B cell (primary cell): ENCODE data around the gene PDLIM5. TPM values are rescaled to one million over a fixed set of nuclear protein-coding genes. Genes with fewer than 3 reads are reported as not detected.

Source experiments
- ATAC-seq: fragments of 200-7000 bp; cut with Tn5 transposase; one replicate; pipeline ENCODE4 v1.10.0; 2021; ENCODE audit warnings: low read depth, mild to moderate bottlenecking, moderate number of reproducible peaks, moderate library complexity
- CTCF ChIA-PET: fragments of 350-600 bp; sonication (Branson Sonifier 250); formaldehyde crosslinking; loops from one replicate; lab custom pipeline; 2021; ENCODE audit warnings: antibody characterized with exemption, inconsistent platforms; lab: Charles Lee
- POLR2A ChIA-PET: fragments of 350-600 bp; sonication (Branson Sonifier 250); formaldehyde crosslinking; loops from one replicate; lab custom pipeline; 2021; ENCODE audit warnings: antibody characterized with exemption; lab: Charles Lee
- DNase-seq: peaks from one replicate; pipeline ENCODE4 v3.0.0; 2013
- H2AFZ ChIP-seq: 2 replicates; pipeline ENCODE4 v1.6.1; 2012; ENCODE audit warnings: mild to moderate bottlenecking, low read depth, low read length; ENCODE audit not compliant: insufficient read depth, poor library complexity, severe bottlenecking
- H3K27ac ChIP-seq, 2 donors: 1 replicate in 1 of 2; 2 replicates in 1 of 2; pipeline ENCODE4 v1.5.1; 2012 to 2013; ENCODE audit warnings: low read length in 2 of 2, mild to moderate bottlenecking in 2 of 2, moderate library complexity in 1 of 2
- H3K27me3 ChIP-seq, 4 experiments: fragments of 200-600 bp in 1 of 4; sonication (generic) in 1 of 4; replicated peaks in 1 of 4; 1 replicate in 2 of 4; 2 replicates in 2 of 4; pipeline versions ENCODE4 v1.6.1 to v1.7.0; 2013 to 2016; ENCODE audit warnings: low read length in 3 of 4, mild to moderate bottlenecking in 2 of 4, mixed read lengths in 1 of 4, moderate library complexity in 1 of 4; ENCODE audit not compliant: insufficient read depth in 4 of 4, control insufficient read depth in 3 of 4; ENCODE audit errors: control extremely low read depth in 1 of 4
- H3K36me3 ChIP-seq, 2 experiments: replicated peaks in 1 of 2; 1 replicate in 1 of 2; 2 replicates in 1 of 2; pipeline versions ENCODE4 v1.6.1 to v1.7.1; 2013; ENCODE audit warnings: low read length in 1 of 2; ENCODE audit not compliant: insufficient read depth in 2 of 2, control insufficient read depth in 1 of 2; ENCODE audit errors: control extremely low read depth in 1 of 2, extremely low read depth in 1 of 2
- H3K4me1 ChIP-seq, 2 donors: fragments of 200-600 bp in 1 of 2; sonication (generic) in 1 of 2; 1 replicate in 1 of 2; 2 replicates in 1 of 2; pipeline versions ENCODE4 v1.5.1 to v1.6.1; 2013 to 2017; ENCODE audit warnings: low read length in 2 of 2; ENCODE audit not compliant: control insufficient read depth in 2 of 2, insufficient read depth in 2 of 2
- H3K4me2 ChIP-seq: replicated peaks from 2 replicates; pipeline ENCODE3; 2012; ENCODE audit warnings: mild to moderate bottlenecking, low read depth, low read length; ENCODE audit not compliant: poor library complexity, severe bottlenecking
- H3K4me3 ChIP-seq, 5 experiments: fragments of 200-600 bp in 1 of 5; sonication (generic) in 1 of 5; 1 replicate in 3 of 5; 2 replicates in 2 of 5; pipeline versions ENCODE4 v1.5.1 to v1.7.0; 2011 to 2016; ENCODE audit warnings: low read length in 4 of 5, mild to moderate bottlenecking in 4 of 5, low read depth in 2 of 5, control low read depth in 1 of 5, moderate library complexity in 1 of 5; ENCODE audit not compliant: insufficient read depth in 1 of 5; ENCODE audit errors: control extremely low read depth in 1 of 5, extremely low read depth in 1 of 5
- H3K79me2 ChIP-seq: fragments of 200-600 bp; sonication (generic); one replicate; pipeline ENCODE4 v1.6.0; 2016; ENCODE audit warnings: low read length; ENCODE audit not compliant: control insufficient read depth, insufficient read depth
- H3K9ac ChIP-seq: fragments of 200-600 bp; sonication (generic); 2 replicates; pipeline ENCODE4 v1.6.1; 2017; ENCODE audit warnings: mild to moderate bottlenecking, low read length, moderate library complexity
- H3K9me3 ChIP-seq, 3 donors: one replicate each; pipeline versions ENCODE4 v1.6.1 to v1.7.1; 2013; ENCODE audit warnings: low read length in 2 of 3; ENCODE audit not compliant: control insufficient read depth in 2 of 3, insufficient read depth in 1 of 3; ENCODE audit errors: control extremely low read depth in 1 of 3
- H4K20me1 ChIP-seq: 2 replicates; pipeline ENCODE4 v1.6.0; 2012; ENCODE audit warnings: mild to moderate bottlenecking, low read length; ENCODE audit not compliant: insufficient read depth, control insufficient read depth, poor library complexity, severe bottlenecking
- H3K27ac Mint-ChIP-seq: one replicate; pipeline ENCODE4 v1.8.0; 2021; ENCODE audit warnings: mixed read lengths
- H3K27me3 Mint-ChIP-seq: one replicate; pipeline ENCODE4 v1.8.0; 2021; ENCODE audit warnings: mixed read lengths
- H3K4me1 Mint-ChIP-seq: one replicate; pipeline ENCODE4 v1.8.0; 2021; ENCODE audit warnings: mixed read lengths
- H3K4me3 Mint-ChIP-seq: one replicate; pipeline ENCODE4 v1.8.0; 2021; ENCODE audit warnings: mixed read lengths
- H3K9me3 Mint-ChIP-seq: one replicate; pipeline ENCODE4 v1.8.0; 2022; ENCODE audit warnings: mixed read lengths; ENCODE audit not compliant: insufficient read depth
- CTCF ChIP-seq: fragments of 200-600 bp; IDR thresholded peaks from one replicate; pipeline ENCODE4 v1.8.0; 2022; ENCODE audit warnings: antibody characterized with exemption, mild to moderate bottlenecking
- EZH2 ChIP-seq: IDR thresholded peaks from 2 replicates; pipeline ENCODE4 v1.6.1; 2012; ENCODE audit warnings: borderline replicate concordance, low read depth, mild to moderate bottlenecking, moderate library complexity, low read length; ENCODE audit not compliant: insufficient read depth, poor library complexity, severe bottlenecking
- WGBS: methylation state at CpG from one replicate; pipeline ENCODE4 v1.1.5; 2013; ENCODE audit warnings: missing lambda C conversion rate; ENCODE audit not compliant: insufficient coverage; 5-methylcytosine and 5-hydroxymethylcytosine counted together
- intact Hi-C: fragments of 100-400 bp; cut with micrococcal nuclease; formaldehyde crosslinking; loops from one replicate; pipeline ENCODE4 v1.10.0; 2022
- polyA plus RNA-seq: library from polyadenylated mRNA; depleted of rRNA; stranded (reverse); fragments of >200 nt; gene quantifications from 2 replicates; pipeline ENCODE4 v1.2.3, GENCODE V29; 2012
- total RNA-seq, 2 donors: library from RNA; stranded (reverse); fragments of 120-200 nt in 1 of 2; gene quantifications; 1 replicate in 1 of 2; 2 replicates in 1 of 2; pipeline versions ENCODE4 v1.2.3 to v1.2.4, GENCODE V29; 2013 to 2022

The PDLIM5 gene
- total and polyA plus RNA-seq, 2 donors (not counting 1 experiment from before 2014, with no cell fraction given), result 24.0 to 30.2 TPM

- peaks cover 19 to 21% of the 10 kb centered on the region in 2 donors for H3K4me1 ChIP-seq
- no peak overlapping the region for H3K27ac ChIP-seq
- no peaks in the 10 kb centered on the region for H3K27me3 Mint-ChIP-seq
- H3K4me3 Mint-ChIP-seq, result no peak overlapping the region
- intact Hi-C loops, result no loop called here
- DNase-seq (no peak), ATAC-seq (no peak)
- no peak overlapping the region for H2AFZ ChIP-seq
- no peaks in the 10 kb centered on the region for H3K27me3 ChIP-seq
- no peak overlapping the region for H3K27ac Mint-ChIP-seq
- ChIA-PET POLR2A (no interaction called here), CTCF (no interaction called here)
- H3K79me2 ChIP-seq, result no peaks in the 10 kb centered on the region
- H3K9me3 ChIP-seq, result no peaks in the 10 kb centered on the region
- WGBS, result no CpG with 5 or more reads among the region's 3 CpGs
- no peak for TF ChIP-seq CTCF
- H3K4me1 Mint-ChIP-seq, result peaks cover 32% of the 10 kb centered on the region
- no peaks in the 10 kb centered on the region for H3K9me3 Mint-ChIP-seq
- H4K20me1 ChIP-seq, result no peaks in the 10 kb centered on the region
- H3K4me2 ChIP-seq, result no peak overlapping the region
- no peak overlapping the region for H3K4me3 ChIP-seq
- H3K9ac ChIP-seq, result no peak overlapping the region
- H3K36me3 ChIP-seq, result no peaks in the 10 kb centered on the region
Observed at GRCh38 chr4:94536649-94537469, 85.1 kb downstream of the PDLIM5 start.

DNA sequence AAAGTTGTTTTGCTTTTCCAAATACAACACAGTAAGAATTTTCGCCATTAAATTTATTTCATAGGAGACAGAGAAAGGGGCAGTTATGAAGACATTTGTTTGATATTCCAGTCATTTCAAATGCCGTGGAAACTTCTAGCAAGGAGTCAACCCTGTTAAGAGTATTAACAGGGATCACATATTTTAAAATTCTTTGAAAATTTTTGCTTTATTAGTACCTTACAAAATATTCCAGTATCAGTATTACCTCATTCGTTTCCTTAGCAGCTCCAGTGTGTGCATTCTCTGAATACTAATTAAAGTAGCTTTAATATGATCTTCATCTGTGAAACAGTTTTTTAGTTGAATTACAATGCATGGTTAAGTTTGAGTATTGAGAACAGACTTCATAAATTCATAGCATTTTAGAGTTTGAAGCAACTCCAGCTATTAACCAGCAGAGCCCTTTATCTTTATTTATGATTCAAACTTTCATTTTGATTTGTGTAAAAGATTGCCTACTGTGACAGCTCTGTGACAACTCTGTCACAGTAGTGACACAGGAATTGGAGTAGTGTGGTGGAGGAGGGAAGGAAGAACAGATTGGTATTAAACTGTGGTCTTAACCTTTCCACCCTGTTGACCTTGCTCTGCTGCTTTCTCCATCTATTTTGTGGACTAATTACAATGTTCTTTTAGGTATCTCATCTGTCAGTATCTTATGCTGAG is 86.3 kb downstream of the PDLIM5 start:
- TF ChIP-seq CTCF, result no peak
- TF ChIP-seq EZH2, result no peak
- no peak overlapping the region for H3K4me2 ChIP-seq
- CTCF ChIA-PET, result no interaction called here
- Mint-ChIP-seq H3K4me1 (peaks cover 28% of the 10 kb centered on the region), H3K9me3 (no peaks in the 10 kb centered on the region), H3K4me3 (no peak overlapping the region), H3K27me3 (no peaks in the 10 kb centered on the region), H3K27ac (no peak overlapping the region)
- peaks cover 19 to 21% of the 10 kb centered on the region in 2 donors for H3K4me1 ChIP-seq
- H3K9me3 ChIP-seq, result no peaks in the 10 kb centered on the region
- H3K36me3 ChIP-seq, result no peaks in the 10 kb centered on the region
- no peak overlapping the region for H3K27ac ChIP-seq
- no peaks in the 10 kb centered on the region for H4K20me1 ChIP-seq
- no CpG with 5 or more reads among the region's 3 CpGs for WGBS
- no peak overlapping the region for H3K9ac ChIP-seq
- H3K27me3 ChIP-seq, result no peaks in the 10 kb centered on the region
- POLR2A ChIA-PET, result no interaction called here
- no peak for DNase-seq
- no peak overlapping the region for H2AFZ ChIP-seq
- intact Hi-C loops, result no loop called here
- H3K79me2 ChIP-seq, result no peaks in the 10 kb centered on the region
- no peak overlapping the region for H3K4me3 ChIP-seq
- no peak for ATAC-seq
